NCI-H1930 (cell line): ENCODE results near the gene CRX.
"Not testable (repeated sequence)": the region's sequence is repeated elsewhere in the genome, so short reads cannot be mapped to it uniquely, and the experiment has no call there.

Source experiments
- DNase-seq, 2 experiments: peaks; one replicate each; lab custom pipeline; 2025; lab: John Stamatoyannopoulos, UW

Gene CRX

DNA sequence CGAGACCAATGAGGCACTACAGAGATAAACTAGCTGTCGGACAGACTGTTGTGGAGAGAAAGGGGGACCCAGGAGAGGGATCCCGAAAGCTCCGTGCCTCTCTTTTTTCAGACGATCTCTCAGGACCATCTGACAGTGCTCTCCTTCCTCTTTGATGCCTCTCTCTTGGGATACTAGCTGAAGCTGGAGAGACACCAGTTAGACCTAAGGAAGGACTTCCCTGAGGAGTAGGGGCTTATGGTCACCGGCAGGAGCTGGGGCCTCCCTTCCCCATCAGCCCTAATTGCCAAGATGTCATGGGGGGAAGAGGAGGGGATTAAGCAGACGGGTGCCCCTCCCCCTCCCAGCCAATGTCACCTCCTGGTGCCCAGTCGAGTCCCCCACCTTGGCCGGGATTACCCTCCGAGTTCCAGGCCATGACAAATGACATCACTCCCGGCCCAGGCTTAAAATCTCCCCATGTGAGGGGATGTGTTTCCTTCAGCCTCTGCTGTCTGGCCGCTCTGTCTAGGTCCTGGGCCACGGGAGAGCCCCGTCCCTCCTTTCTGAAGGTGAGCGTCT is at the start of gene CRX:
Gene CRX (plus strand): TSS at position 478 of the 561 bp plus-strand sequence. CDS start 12,507 bp downstream, outside the sequence.
- no peak for DNase-seq

GRCh38 chr19:47776568-47776967 is 45.2 kb upstream of the CRX start:
- DNase-seq: peak in 1 of 2 experiments; percentile 18

DNA sequence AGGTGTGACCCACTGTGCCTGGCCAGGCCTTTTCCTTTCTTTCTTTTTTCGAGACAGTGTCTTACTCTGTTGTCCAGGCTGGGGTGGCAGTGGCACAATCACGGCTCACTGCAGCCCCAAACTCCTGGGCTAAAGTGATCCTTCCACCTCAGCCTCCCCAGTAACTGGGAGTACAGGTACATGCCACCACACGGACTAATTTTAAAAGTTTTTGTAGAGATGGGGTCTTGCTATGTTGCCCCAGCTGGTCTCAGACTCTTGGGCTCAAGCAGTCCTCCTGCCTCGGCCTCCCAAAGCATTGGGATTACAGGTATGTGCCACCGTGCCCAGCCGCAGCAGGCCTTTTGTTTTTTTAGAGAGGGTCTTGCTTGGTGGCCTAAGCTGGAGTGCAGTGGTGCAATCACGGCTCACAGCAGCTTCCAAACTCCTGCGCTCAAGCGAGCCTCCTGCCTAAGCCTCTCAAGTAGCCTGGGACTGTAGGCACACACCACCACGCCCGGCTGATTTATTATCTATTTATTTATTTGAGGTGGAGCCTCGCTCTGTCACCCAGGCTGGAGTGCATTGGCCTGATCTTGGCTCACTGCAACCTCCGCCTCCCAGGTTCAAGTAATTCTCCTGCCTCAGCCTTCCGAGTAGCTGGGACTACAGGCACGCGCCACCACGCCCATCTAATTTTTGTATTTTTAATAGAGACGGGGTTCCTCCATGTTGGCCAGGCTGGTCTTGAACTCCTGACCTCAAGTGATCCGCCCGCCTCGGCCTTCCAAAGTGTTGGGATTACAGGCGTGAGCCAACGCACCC is 44.3 kb upstream of the CRX start:
- DNase-seq: not testable (repeated sequence)

DNA sequence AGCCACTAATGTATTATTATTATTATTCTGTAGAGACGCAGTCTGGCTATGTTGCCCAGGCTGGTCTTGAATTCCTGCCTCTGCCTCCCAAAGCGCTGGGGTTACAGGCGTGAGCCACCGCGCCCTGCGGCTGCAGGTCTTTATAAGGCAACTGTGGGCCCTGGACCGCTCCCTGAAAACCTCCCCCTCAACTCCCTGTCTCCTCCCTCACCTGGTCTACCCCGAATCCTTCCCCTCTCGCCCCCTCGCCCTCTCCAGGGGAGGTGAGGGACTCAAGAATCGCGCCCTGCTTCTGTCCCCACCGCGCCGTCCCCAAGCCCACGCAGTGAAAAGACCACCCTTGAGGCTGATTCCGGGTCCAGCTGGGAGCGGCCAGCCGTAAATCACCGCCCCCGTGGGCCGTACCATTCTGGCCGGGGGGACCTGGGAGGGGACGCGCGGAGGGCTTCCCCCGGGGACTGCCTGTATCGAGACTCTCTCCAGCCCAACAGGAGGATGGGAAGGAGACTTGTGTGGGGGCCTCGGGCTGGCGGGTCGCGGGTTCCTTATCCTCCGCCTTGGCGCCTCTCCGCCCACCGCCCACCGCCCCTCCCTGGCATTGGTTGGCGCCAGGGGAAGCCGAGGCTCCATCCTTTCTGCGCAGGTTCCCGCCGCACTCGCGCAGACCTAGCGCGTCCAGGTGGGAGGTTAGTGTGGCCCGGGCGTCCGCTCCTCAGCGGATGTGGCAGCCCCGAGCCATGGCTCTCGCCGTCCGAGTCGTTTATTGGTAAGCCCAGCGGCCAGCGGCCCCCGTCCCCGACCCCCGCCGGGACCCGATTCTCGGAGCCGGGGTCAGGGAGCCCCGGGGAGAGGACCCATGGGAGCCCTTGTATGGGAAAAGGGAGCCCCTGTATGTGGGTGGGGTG is 43.4 kb upstream of the CRX start, which contains the start of gene SELENOW:
Gene SELENOW (plus strand): TSS at position 655 of the 905 bp plus-strand sequence. CDS start 83 bp downstream, at position 738.
- DNase-seq: peak; percentile 70 to 91

DNA sequence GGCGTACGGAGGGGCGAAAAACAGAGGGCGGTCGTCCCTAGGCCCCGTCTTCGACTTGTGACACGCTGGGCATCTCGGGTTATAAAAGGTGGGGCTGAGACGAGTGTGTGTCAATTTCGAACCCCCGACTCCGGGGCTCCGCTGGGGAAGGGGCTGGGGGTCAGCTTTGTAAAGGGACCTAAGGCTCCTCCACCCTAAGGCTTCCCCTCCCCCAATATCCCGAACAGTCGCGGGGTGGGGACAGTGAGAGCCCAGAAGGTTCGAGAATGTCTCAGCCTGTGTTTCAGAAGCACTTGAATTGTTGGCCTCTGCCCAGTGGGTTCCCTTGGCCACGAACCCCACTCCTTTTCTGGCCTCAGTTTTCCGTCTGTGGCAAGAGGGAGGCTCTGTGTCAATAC is 42.8 kb upstream of the CRX start:
- no peak for DNase-seq

DNA sequence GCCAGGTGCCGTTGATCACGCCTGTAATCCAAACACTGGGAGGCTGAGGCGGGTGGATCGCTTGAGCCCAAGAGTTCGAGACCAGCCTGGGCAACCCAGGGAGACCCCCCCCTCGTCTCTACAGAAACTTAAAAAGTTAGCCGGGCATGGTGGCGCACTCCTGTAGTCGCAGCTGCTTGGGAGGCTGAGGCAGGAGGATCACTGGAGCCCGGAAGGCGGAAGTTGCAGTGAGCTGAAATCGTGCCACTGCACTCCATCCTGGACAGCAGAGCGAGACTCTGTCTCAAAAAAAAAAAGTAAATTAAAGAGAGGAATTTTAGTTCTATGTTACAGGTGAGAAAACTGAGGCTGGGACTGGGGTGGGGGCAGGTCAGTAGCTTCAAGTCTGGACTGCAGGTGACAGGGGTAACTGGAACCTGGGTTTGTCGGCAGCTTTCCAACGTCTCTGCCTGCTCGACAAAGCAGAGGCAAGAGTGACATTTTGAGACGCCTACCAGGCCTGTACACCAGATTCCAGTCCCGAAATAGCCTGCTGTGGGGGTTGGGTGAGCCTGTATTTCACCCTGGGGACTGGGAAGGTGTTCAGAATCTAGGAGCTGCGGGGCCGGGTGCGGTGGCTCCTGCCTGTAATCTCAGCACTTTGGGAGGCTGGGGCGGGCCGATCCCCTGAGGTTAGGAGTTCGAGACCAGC is 42.1 kb upstream of the CRX start:
- no peak for DNase-seq

- no peak for DNase-seq
Measured at GRCh38 chr19:47780215-47780551, 41.6 kb upstream of the CRX start.

DNA sequence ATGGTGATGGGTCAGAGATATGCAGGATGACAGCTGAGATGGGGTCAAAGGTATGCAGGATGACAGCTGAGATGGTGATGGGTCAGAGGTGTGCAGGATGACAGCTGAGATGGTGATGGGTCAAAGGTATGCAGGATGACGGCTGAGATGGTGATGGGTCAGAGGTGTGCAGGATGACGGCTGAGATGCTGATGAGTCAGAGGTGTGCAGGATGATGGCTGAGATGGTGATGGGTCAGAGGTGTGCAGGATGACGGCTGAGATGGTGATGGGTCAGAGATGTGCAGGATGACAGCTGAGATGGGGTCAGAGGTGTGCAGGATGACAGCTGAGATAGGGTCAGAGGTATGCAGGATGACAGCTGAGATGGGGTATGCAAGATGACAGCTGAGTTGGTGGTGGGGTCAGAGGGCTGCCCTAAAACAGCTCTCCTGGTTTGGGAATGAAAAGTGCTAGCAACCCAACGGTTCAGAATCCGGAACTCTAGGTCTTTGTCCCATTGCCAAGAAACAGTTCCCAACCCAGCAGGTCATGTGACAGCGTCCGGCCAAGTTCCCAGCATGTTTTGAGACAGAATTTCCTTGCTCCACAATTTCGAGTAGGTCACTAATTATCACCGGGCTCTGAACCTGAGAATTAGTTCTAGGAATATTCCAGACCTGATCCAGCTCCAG is 40.0 kb upstream of the CRX start:
- DNase-seq: no peak

- no peak for DNase-seq
Measured at GRCh38 chr19:47786566-47786965, 35.2 kb upstream of the CRX start.

DNA sequence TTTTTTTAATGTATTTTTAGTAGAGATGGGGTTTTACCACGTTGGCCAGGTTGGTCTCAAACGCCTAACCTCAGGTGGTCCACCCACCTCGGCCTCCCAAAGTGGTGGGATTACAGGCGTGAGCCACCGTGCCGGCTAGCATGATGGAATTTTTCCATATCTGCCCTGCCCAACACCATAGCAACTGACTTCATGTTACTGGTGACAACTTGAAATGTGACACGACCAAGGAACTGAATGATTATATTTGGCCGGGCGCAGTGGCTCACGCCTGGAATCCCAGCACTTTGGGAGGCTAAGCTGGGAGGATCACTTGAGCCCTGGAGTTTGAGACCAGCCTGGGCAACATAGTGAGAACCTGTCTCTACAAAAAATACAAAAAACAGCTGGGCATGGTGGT is 34.4 kb upstream of the CRX start:
- DNase-seq: not testable (repeated sequence)

DNA sequence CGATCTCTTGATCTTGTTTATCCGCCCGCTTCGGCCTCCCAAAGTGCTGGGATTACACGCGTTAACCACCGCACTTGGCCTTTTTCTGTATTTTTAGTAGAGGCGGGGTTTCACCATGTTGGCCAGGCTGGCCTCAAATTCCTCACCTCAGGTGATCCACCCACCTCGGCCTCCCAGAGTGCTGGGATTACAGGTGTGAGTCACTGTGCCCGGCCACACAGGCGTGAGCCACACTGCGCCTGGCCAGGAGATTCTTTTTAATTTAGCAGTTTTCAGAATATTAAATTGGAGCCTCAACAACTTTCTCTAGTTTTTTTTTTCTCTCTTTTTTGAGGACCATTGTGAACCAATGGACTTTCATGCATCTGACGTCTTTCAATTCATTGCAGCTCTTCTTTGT is 31.9 kb upstream of the CRX start:
- DNase-seq: not testable (repeated sequence)

DNA sequence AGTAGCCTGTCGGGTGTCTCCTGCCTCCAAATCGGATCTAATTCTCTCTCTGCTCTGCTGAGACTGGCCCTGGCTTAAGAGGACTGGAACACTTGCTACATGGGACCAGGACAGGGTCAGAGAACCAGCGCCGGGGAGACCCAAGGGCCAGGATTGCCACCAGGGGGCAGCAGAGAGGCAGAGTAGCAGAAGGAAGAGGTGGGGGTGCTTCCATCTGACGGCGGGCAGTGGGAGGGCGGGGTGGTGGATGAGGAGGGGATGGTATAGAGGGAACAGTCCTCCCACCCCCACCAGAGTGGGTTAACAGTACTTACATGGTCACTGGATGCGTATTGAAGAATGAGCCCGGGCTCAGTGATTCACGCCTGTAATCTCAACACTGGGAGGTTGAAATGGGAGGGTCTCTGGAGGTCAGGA is 31.3 kb upstream of the CRX start:
- peak; percentile 62 to 68 for DNase-seq

GRCh38 chr19:47792616-47793015 is 29.1 kb upstream of the CRX start:
- no peak for DNase-seq

GRCh38 chr19:47794526-47794925 is 27.2 kb upstream of the CRX start:
- no peak for DNase-seq

DNA sequence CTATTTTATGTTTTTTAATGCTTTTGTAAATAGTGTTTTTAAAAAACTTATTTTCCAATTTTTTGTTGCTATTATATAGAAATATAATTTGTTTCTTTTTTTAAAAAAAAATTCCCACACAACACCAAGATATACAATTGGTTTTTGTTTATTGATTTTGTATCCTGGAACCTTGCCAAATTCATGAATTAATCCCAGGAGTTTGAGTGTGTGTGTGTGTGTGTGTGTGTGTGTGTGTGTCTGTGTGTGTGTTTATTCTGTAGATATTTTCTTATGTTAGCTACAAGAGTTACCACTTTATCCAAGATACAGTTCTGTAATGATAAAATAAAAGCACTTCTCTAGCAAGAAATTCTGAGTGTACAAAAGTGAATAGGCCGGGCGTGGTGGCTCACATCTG is 25.0 kb upstream of the CRX start:
- DNase-seq: no peak

- DNase-seq: no peak
Measured at GRCh38 chr19:47797996-47798903, 23.5 kb upstream of the CRX start.

GRCh38 chr19:47798904-47799266 is 22.9 kb upstream of the CRX start:
- DNase-seq: no peak

- DNase-seq: no peak
Measured at GRCh38 chr19:47801270-47801669, 20.5 kb upstream of the CRX start.

DNA sequence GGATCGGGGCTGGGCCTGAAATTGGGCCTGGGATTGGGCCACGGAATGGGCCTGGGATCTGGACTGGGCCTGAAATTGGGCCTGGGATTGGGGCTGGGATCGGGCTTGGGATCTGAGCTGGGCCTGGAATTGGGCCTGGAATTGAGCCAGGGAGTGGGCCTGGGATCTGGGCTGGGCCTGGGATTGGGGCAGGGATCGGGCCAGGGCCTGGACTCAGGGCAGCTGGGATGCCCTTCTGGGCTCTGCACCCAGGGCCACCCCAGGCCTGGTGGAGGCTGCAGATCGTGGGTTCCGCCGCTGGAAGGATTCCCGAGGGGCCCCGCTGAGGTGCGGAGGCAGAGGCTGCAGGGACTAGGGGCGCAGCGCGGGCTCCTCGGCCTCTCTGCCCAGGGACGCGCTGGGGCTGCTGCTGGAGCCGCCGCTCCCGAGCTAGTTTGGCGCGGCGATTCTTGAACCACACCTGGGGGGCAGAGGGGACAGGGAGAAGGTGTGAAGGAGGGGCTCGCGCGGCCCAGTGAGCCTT is 19.2 kb upstream of the CRX start:
- DNase-seq: no peak

- DNase-seq: not testable (repeated sequence)
Measured at GRCh38 chr19:47803148-47803547, 18.6 kb upstream of the CRX start.
